Ovary (tissue), 9 donors: ENCODE data around the gene SH3BP5L. TPM values are rescaled to one million over a fixed set of nuclear protein-coding genes. Genes with fewer than 3 reads are reported as not detected.

ENCODE experiments used
- DNase-seq, 5 donors: peaks; one replicate each; pipeline ENCODE4 v3.0.0-alpha.2; 2019 to 2020
- H3K27ac ChIP-seq, 2 donors: fragments of 200-600 bp; one replicate each; pipeline versions ENCODE4 v1.5.1 to v1.8.0; 2019 to 2022
- H3K27me3 ChIP-seq: fragments of 200-600 bp; one replicate; pipeline ENCODE4 v1.8.0; 2022
- H3K36me3 ChIP-seq: fragments of 200-600 bp; sonication (generic); one replicate; pipeline ENCODE4 v1.5.1; 2019
- H3K4me1 ChIP-seq: one replicate; pipeline ENCODE4 v1.8.1; 2013; ENCODE audit warnings: mild to moderate bottlenecking, moderate library complexity; ENCODE audit not compliant: insufficient read depth
- H3K4me3 ChIP-seq: fragments of 200-600 bp; sonication (generic); one replicate; pipeline ENCODE4 v1.5.1; 2017
- H3K9me3 ChIP-seq, 2 donors: fragments of 200-600 bp in 1 of 2; sonication (generic) in 1 of 2; one replicate each; pipeline versions ENCODE4 v1.5.1 to v1.8.1; 2013 to 2019; ENCODE audit warnings: mild to moderate bottlenecking in 1 of 2, moderate library complexity in 1 of 2
- EP300 ChIP-seq: sonication (generic); formaldehyde crosslinking; IDR thresholded peaks from one replicate; pipeline ENCODE4 v1.6.1; 2017; ENCODE audit warnings: antibody characterized with exemption
- POLR2A ChIP-seq: fragments of 450-650 bp; IDR thresholded peaks from one replicate; pipeline ENCODE4 v1.6.1; 2017; ENCODE audit warnings: antibody characterized with exemption, mild to moderate bottlenecking, moderate library complexity
- WGBS, 3 donors: extraction: QIAGEN DNeasy Blood & Tissue Kit in 1 of 3; methylation state at CpG; one replicate each; pipeline versions ENCODE4 v1.1.5 to v1.1.7; 2013 to 2017; 5-methylcytosine and 5-hydroxymethylcytosine counted together
- intact Hi-C, 4 donors: fragments of 100-400 bp; cut with DNase I; formaldehyde crosslinking; loops; one replicate each; pipeline versions ENCODE4 v1.11.0 to v1.15.1; 2022 to 2023
- microRNA-seq, 3 donors: library from miRNA; unstranded; fragments of <30 nt; microRNA quantifications; one replicate each; pipeline versions ENCODE4 to v1.2.0, GENCODE V29; 2019 to 2020
- polyA plus RNA-seq, 2 donors: library from polyadenylated mRNA; stranded (reverse); fragments of 200-250 nt in 1 of 2; fragments of 350-450 nt in 1 of 2; fragmentation: Illumina TruSeq in 1 of 2; extraction: RNeasy Lipid Tissue Mini Kit (QIAGEN cat#74804) in 1 of 2; gene quantifications; one replicate each; pipeline ENCODE4 v1.2.3, GENCODE V29; 2013 to 2014
- small RNA-seq: library from RNA; depleted of rRNA; stranded (forward); fragments of <200 nt; gene quantifications from one replicate; pipeline ENCODE3, GENCODE V24; 2016
- total RNA-seq, 7 donors: library from RNA; depleted of rRNA in 2 of 7; stranded (reverse); fragments of >200 nt in 2 of 7; fragmentation: NEBNext Ultra II Directional in 3 of 7; extraction: Animal tissue kit (Norgen Biotek cat#: 25700) in 3 of 7; gene quantifications; one replicate each; pipeline versions ENCODE4 v1.1.0 to v1.2.4, GENCODE V29; 2016 to 2023
- TF ChIP-seq, protein P1 (sequence below), 3 donors: fragments of 450-650 bp in 2 of 3; fragments of 200-600 bp in 1 of 3; IDR thresholded peaks; one replicate each; pipeline versions ENCODE4 v1.5.1 to v1.8.0; 2016 to 2022; ENCODE audit warnings: antibody characterized with exemption in 3 of 3, mild to moderate bottlenecking in 1 of 3
- donor health status: DM: no; HTN: no; CAD: no; lungs with moderate emphysema.
- donor health status: DM: no; HTN: no; CAD: no.
- donor health status: Bipolar disorder and iron deficiency.
- donor health status: DM: yes; HTN: yes; CAD: no.
- donor health status: DM: no; HTN: no; CAD: no.
- donor health status: DM: yes; HTN: yes; CAD: no.

SH3BP5L gene
- total and polyA plus RNA-seq, 9 donors: 8.1 to 16.8 (median 13.8) TPM

DNA sequence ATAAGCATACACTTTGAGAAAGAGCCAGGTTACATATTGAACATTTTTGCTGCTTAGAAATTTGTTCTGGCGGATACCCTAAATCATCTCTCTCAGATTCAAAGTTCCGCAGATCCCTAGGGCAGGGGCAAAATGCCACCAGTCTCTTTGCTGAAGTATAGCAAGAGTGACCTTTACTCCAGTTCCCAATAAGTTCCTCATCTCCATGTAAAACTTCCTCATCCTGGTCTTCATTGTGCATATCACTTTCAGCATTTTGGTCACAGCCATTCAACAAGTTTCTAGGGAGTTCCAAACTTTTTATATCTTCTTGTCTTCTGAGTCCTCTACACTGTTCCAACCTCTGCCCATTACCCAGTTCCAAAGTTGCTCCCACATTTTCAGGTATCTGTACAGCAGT, 46.8 kb downstream of the SH3BP5L start:
- H3K27me3 ChIP-seq: no peaks in the 10 kb centered on the region
- no peaks in the 10 kb centered on the region for H3K36me3 ChIP-seq
- intact Hi-C loops: no loop called here
- 85 to 95% (median 86%) methylated on average over 2 of the region's 2 CpGs for WGBS, 3 donors
- no peak for DNase-seq
- H3K4me3 ChIP-seq: no peak overlapping the region
- H3K27ac ChIP-seq: no peak overlapping the region
- TF ChIP-seq EP300 (no peak), POLR2A (no peak)
- TF ChIP-seq, protein P1, sequence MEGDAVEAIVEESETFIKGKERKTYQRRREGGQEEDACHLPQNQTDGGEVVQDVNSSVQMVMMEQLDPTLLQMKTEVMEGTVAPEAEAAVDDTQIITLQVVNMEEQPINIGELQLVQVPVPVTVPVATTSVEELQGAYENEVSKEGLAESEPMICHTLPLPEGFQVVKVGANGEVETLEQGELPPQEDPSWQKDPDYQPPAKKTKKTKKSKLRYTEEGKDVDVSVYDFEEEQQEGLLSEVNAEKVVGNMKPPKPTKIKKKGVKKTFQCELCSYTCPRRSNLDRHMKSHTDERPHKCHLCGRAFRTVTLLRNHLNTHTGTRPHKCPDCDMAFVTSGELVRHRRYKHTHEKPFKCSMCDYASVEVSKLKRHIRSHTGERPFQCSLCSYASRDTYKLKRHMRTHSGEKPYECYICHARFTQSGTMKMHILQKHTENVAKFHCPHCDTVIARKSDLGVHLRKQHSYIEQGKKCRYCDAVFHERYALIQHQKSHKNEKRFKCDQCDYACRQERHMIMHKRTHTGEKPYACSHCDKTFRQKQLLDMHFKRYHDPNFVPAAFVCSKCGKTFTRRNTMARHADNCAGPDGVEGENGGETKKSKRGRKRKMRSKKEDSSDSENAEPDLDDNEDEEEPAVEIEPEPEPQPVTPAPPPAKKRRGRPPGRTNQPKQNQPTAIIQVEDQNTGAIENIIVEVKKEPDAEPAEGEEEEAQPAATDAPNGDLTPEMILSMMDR (IDR thresholded peaks at IDR 0.05): no peak
- H3K9me3 ChIP-seq: peaks cover 0 to 8% of the 10 kb centered on the region in 2 donors
- H3K4me1 ChIP-seq: no peaks in the 10 kb centered on the region

DNA sequence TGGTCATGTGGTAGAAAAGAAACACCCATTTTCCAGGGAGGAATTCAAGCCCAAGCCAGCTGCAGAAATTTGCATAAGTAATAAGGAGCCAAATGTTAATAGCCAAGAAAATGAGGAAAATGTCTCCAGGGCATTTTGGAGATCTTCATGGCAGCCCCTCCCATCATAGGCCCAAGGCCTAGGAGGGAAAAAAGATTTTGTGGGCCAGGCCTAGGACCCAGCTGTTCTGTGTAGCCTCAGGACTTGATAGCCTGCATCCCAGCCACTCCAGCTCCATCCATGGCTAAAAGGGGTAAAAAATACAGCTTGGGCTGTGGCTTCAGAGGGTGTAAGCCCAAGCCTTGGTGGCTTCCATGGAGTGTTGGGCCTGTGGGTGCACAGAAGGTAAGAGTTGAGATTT, 48.7 kb downstream of the SH3BP5L start:
- Histone ChIP-seq H3K36me3 (no peaks in the 10 kb centered on the region), H3K9me3 (peaks cover 0 to 8% of the 10 kb centered on the region in 2 donors), H3K4me1 (no peaks in the 10 kb centered on the region), H3K4me3 (no peak overlapping the region), H3K27ac (no peak overlapping the region), H3K27me3 (no peaks in the 10 kb centered on the region)
- no peak for DNase-seq
- intact Hi-C loops: no loop called here
- TF ChIP-seq EP300 (no peak), POLR2A (no peak)
- TF ChIP-seq, protein P1 (IDR thresholded peaks at IDR 0.05): no peak

DNA sequence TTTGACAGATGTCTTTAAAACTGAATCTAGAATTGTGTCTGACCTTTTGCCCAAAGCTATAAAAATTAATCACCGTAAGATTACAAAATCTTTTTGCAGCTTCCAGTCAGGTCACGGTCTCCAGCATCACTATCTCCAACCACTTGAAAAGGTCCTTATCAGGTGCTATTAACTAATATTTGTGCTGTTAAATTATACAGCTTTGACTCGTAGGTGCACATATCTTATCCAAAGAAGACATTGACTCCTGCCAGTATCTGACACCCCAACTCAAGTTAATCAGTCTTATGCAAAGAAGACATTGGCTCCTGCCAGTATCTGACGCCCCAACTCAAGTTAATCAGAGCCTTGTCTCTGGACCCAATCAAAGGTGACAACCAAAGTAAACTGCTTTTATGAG, 50.3 kb downstream of the SH3BP5L start:
- intact Hi-C loops: no loop called here
- H3K4me1 ChIP-seq: no peaks in the 10 kb centered on the region
- H3K9me3 ChIP-seq: peaks cover 0 to 8% of the 10 kb centered on the region in 2 donors
- no peak overlapping the region for H3K27ac ChIP-seq
- no peaks in the 10 kb centered on the region for H3K36me3 ChIP-seq
- no peak for TF ChIP-seq EP300
- no peak for TF ChIP-seq POLR2A
- TF ChIP-seq, protein P1 (IDR thresholded peaks at IDR 0.05): no peak
- H3K4me3 ChIP-seq: no peak overlapping the region
- no peak for DNase-seq
- no peaks in the 10 kb centered on the region for H3K27me3 ChIP-seq
- 70 to 75% (median 73%) methylated on average over 4 of the region's 4 CpGs for WGBS, 3 donors

Small RNA genes lying within 50 kb of the gene (microRNA-seq; reads per million reads assigned to microRNA genes)
- gene MIR3124: 0.75 to 5.0 (median 0.89) reads per million in 3 donors

Small RNA genes lying within 50 kb of the gene (small RNA-seq; reads per million reads assigned to genes)
- gene MIR3124: not detected

Other genes starting within 250 kb of the SH3BP5L start
- 1 to 10 TPM in 1 of 7 donors, not detected in 6; 2.1 TPM for gene OR2T10, start 228.2 kb downstream of the SH3BP5L start, total RNA-seq
- not detected for gene OR2T10, start 228.2 kb downstream of the SH3BP5L start, polyA plus RNA-seq
- under 1 TPM in 1 of 7 donors, not detected in 6; 0.11 TPM for gene OR2T11, start 190.8 kb downstream of the SH3BP5L start, total RNA-seq
- not detected for gene OR2T11, start 190.8 kb downstream of the SH3BP5L start, polyA plus RNA-seq
- under 1 TPM in 1 of 7 donors, not detected in 6; 0.07 TPM for gene OR2T35, start 180.6 kb downstream of the SH3BP5L start, total RNA-seq
- not detected for gene OR2T35, start 180.6 kb downstream of the SH3BP5L start, polyA plus RNA-seq
- not detected for gene OR2T27, start 170.4 kb downstream of the SH3BP5L start, total RNA-seq
- gene OR2T27, start 170.4 kb downstream of the SH3BP5L start, polyA plus RNA-seq: under 1 TPM in 1 of 2 donors, not detected in 1; 0.11 TPM
- gene OR14I1, start 123.1 kb downstream of the SH3BP5L start, total RNA-seq: not detected
- not detected for gene OR14I1, start 123.1 kb downstream of the SH3BP5L start, polyA plus RNA-seq
- gene LYPD8, start 70.2 kb downstream of the SH3BP5L start, total RNA-seq: under 1 TPM in 1 of 7 donors, not detected in 6; 0.24 TPM
- not detected for gene LYPD8, start 70.2 kb downstream of the SH3BP5L start, polyA plus RNA-seq
- 10 to 100 TPM; 15.1 to 29.5 (median 21.6) TPM for gene ZNF672, start 12.3 kb upstream of the SH3BP5L start, total RNA-seq
- 10 to 100 TPM in 1 of 2 donors, 1 to 10 TPM in 1; 7.3 to 10.8 TPM for gene ZNF672, start 12.3 kb upstream of the SH3BP5L start, polyA plus RNA-seq
- gene ZNF692, start 33.2 kb upstream of the SH3BP5L start, total RNA-seq: 10 to 100 TPM; 27.4 to 47.7 (median 35.4) TPM
- gene ZNF692, start 33.2 kb upstream of the SH3BP5L start, polyA plus RNA-seq: 10 to 100 TPM; 13.2 to 47.4 TPM
- 10 to 100 TPM in 1 of 7 donors, 1 to 10 TPM in 6; 3.9 to 10.7 (median 7.7) TPM for gene PGBD2, start 80.3 kb upstream of the SH3BP5L start, total RNA-seq
- 1 to 10 TPM; 6.7 to 6.8 TPM for gene PGBD2, start 80.3 kb upstream of the SH3BP5L start, polyA plus RNA-seq